ENCODE measurements around the gene NISCH.

Gene NISCH

GRCh38 chr3:52494886-52495495 lies 39.6 kb downstream of the NISCH start, which contains the start of gene STAB1:
STAB1 (plus strand) TSS chr3:52495338; CDS start chr3:52495414, 76 bp downstream.
- H3K36me3 ChIP-seq (ENCODE audit: control insufficient read depth, low read length) = peaks cover 27% of the 10 kb centered on the region
- no peaks in the 10 kb centered on the region for H3F3A ChIP-seq (ENCODE audit: control insufficient read depth, insufficient read depth)
- H3K79me2 ChIP-seq (ENCODE audit: control insufficient read depth, low read length) = no peaks in the 10 kb centered on the region
- H3K9me3 ChIP-seq (ENCODE audit: control insufficient read depth, insufficient read depth, low read length) = no peaks in the 10 kb centered on the region
- H3K4me2 ChIP-seq (ENCODE audit: low read length) = no peak within 1 kb of the TSS
- H3K4me1 ChIP-seq (ENCODE audit: control insufficient read depth, low read length) = no peaks in the 10 kb centered on the region
- H3K9me2 ChIP-seq (replicated peaks; ENCODE audit: control insufficient read depth, low read length) = no peaks in the 10 kb centered on the region
- peaks cover 4% of the 10 kb centered on the region; the same call in 1 of the 2 replicates for H3K27me3 ChIP-seq (ENCODE audit: control insufficient read depth, low read length)
- no peak within 1 kb of the TSS for H3K4me3 ChIP-seq (ENCODE audit: low read length)
- H4K20me1 ChIP-seq (ENCODE audit: control insufficient read depth, insufficient read depth, low read depth, low read length) = no peaks in the 10 kb centered on the region
- H3K27ac ChIP-seq (ENCODE audit: low read depth, low read length) = no peak within 1 kb of the TSS
- no peak for TF ChIP-seq CTCF (IDR thresholded peaks at IDR 0.05; ENCODE audit: low read depth, low read length, poor library complexity, severe bottlenecking)
- TF ChIP-seq EZH2phosphoT487 (IDR thresholded peaks at IDR 0.05; ENCODE audit: borderline replicate concordance, low read length) = no peak

GRCh38 chr3:52495777-52496602 lies 40.6 kb downstream of the NISCH start:
- Histone ChIP-seq H3K9me2 (replicated peaks; ENCODE audit: control insufficient read depth, low read length) (no peaks in the 10 kb centered on the region), H3K4me1 (ENCODE audit: control insufficient read depth, low read length) (no peaks in the 10 kb centered on the region), H3K4me2 (ENCODE audit: low read length) (no peak overlapping the region), H3K9me3 (ENCODE audit: control insufficient read depth, insufficient read depth, low read length) (no peaks in the 10 kb centered on the region), H3K27ac (ENCODE audit: low read depth, low read length) (no peak overlapping the region), H4K20me1 (ENCODE audit: control insufficient read depth, insufficient read depth, low read depth, low read length) (no peaks in the 10 kb centered on the region), H3K36me3 (ENCODE audit: control insufficient read depth, low read length) (peaks cover 19% of the 10 kb centered on the region), H3F3A (ENCODE audit: control insufficient read depth, insufficient read depth) (no peaks in the 10 kb centered on the region), H3K79me2 (ENCODE audit: control insufficient read depth, low read length) (no peaks in the 10 kb centered on the region), H3K27me3 (ENCODE audit: control insufficient read depth, low read length) (peaks cover 4% of the 10 kb centered on the region; the same call in 1 of the 2 replicates), H3K4me3 (ENCODE audit: low read length) (no peak overlapping the region)
- TF ChIP-seq EZH2phosphoT487 (IDR thresholded peaks at IDR 0.05; ENCODE audit: borderline replicate concordance, low read length) = no peak
- TF ChIP-seq CTCF (IDR thresholded peaks at IDR 0.05; ENCODE audit: low read depth, low read length, poor library complexity, severe bottlenecking) = no peak

- Histone ChIP-seq H3K27ac (ENCODE audit: low read depth, low read length) (no peak overlapping the region), H3K36me3 (ENCODE audit: control insufficient read depth, low read length) (no peaks in the 10 kb centered on the region), H3K4me1 (ENCODE audit: control insufficient read depth, low read length) (no peaks in the 10 kb centered on the region), H3K79me2 (ENCODE audit: control insufficient read depth, low read length) (no peaks in the 10 kb centered on the region), H3F3A (ENCODE audit: control insufficient read depth, insufficient read depth) (no peaks in the 10 kb centered on the region), H3K4me3 (ENCODE audit: low read length) (no peak overlapping the region), H3K9me3 (ENCODE audit: control insufficient read depth, insufficient read depth, low read length) (no peaks in the 10 kb centered on the region), H3K27me3 (ENCODE audit: control insufficient read depth, low read length) (peaks cover 4% of the 10 kb centered on the region; the same call in 1 of the 2 replicates), H3K9me2 (replicated peaks; ENCODE audit: control insufficient read depth, low read length) (no peaks in the 10 kb centered on the region), H3K4me2 (ENCODE audit: low read length) (no peak overlapping the region), H4K20me1 (ENCODE audit: control insufficient read depth, insufficient read depth, low read depth, low read length) (no peaks in the 10 kb centered on the region)
- no peak for TF ChIP-seq CTCF (IDR thresholded peaks at IDR 0.05; ENCODE audit: low read depth, low read length, poor library complexity, severe bottlenecking)
- TF ChIP-seq EZH2phosphoT487 (IDR thresholded peaks at IDR 0.05; ENCODE audit: borderline replicate concordance, low read length) = no peak
These were observed 43.0 kb downstream of the NISCH start for GRCh38 chr3:52498137-52499054.

Data from DOHH2 (cell line).